PC-9 (cell line): Measurements from ENCODE around the gene RLN3.

Experiments
- EZH2 ChIP-seq: fragments of 200-600 bp; sonication (generic); IDR thresholded peaks from 2 replicates; pipeline ENCODE4 v1.8.0; 2017; ENCODE audit warnings: antibody characterized with exemption, low read depth
- TF ChIP-seq, protein P1 (sequence below): fragments of 200-600 bp; sonication (generic); conservative IDR thresholded peaks from 2 replicates; pipeline ENCODE4 v1.6.1; 2017; ENCODE audit warnings: mixed run types, antibody characterized with exemption, mild to moderate bottlenecking, moderate library complexity

DNA sequence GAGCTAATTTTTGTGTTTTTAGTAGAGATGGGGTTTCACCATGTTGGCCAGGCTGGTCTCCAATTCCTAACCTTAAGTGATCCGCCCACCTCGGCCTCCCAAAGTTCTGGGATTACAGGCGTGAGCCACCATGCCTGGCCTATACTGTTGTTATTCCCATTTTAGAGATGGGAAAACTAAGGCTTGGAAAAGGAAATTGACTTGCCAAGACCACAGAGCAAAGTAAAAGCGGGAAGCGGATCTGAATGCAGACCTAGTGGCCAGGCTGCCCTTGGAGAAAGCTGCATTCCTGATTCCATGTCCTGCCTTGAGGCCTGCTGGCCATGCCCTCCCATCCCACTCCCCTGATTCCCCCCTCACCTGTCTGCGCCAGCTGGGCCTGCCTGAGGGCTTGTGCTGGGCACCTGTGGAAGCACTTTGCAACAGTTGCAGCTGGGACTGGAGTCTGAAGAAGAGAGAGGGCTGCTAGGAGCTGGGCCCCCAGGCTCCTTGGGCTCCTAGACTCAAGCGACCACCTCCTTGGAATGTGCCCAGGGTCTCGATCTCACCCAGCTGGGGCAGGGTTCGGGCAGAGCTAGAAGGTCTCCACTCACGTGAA lies 28.2 kb downstream of the RLN3 start:
- TF ChIP-seq, protein P1, sequence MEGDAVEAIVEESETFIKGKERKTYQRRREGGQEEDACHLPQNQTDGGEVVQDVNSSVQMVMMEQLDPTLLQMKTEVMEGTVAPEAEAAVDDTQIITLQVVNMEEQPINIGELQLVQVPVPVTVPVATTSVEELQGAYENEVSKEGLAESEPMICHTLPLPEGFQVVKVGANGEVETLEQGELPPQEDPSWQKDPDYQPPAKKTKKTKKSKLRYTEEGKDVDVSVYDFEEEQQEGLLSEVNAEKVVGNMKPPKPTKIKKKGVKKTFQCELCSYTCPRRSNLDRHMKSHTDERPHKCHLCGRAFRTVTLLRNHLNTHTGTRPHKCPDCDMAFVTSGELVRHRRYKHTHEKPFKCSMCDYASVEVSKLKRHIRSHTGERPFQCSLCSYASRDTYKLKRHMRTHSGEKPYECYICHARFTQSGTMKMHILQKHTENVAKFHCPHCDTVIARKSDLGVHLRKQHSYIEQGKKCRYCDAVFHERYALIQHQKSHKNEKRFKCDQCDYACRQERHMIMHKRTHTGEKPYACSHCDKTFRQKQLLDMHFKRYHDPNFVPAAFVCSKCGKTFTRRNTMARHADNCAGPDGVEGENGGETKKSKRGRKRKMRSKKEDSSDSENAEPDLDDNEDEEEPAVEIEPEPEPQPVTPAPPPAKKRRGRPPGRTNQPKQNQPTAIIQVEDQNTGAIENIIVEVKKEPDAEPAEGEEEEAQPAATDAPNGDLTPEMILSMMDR: no peak
- no peak for TF ChIP-seq EZH2
